ENCODE measurements around the gene LY6G6C.

Gene LY6G6C

DNA sequence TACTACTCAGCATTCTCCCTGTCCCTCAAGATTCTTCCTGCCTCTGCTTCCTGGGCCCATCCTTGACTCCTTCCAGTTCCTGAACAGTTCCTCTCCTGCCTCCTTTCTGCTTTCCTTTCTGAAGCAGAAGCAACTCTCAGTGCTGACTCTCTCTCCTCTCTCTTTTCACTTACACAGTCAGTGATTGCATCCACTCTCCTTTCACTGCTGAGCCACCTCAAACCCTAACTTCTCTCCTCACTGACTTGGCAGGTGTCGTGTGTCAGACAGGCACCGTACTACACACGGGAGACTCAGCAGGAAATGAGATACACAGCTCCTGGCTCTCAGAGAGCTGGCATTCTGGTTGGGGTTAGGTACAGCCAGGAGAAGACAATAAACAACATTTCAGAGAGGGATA is 24.0 kb downstream of the LY6G6C start:
- Histone ChIP-seq H3K27me3 (no peaks in the 10 kb centered on the region), H3K36me3 (no peaks in the 10 kb centered on the region; the same call in none of the 2 replicates), H3K4me3 (ENCODE audit: low read depth, low read length) (no peak overlapping the region), H3K9me3 (no peaks in the 10 kb centered on the region), H3K4me1 (no peaks in the 10 kb centered on the region)
- TF ChIP-seq, protein P1, sequence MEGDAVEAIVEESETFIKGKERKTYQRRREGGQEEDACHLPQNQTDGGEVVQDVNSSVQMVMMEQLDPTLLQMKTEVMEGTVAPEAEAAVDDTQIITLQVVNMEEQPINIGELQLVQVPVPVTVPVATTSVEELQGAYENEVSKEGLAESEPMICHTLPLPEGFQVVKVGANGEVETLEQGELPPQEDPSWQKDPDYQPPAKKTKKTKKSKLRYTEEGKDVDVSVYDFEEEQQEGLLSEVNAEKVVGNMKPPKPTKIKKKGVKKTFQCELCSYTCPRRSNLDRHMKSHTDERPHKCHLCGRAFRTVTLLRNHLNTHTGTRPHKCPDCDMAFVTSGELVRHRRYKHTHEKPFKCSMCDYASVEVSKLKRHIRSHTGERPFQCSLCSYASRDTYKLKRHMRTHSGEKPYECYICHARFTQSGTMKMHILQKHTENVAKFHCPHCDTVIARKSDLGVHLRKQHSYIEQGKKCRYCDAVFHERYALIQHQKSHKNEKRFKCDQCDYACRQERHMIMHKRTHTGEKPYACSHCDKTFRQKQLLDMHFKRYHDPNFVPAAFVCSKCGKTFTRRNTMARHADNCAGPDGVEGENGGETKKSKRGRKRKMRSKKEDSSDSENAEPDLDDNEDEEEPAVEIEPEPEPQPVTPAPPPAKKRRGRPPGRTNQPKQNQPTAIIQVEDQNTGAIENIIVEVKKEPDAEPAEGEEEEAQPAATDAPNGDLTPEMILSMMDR (IDR thresholded peaks at IDR 0.05; ENCODE audit: low read depth, low read length): no peak
- DNase-seq: no peak

GRCh38 chr6:31693535-31693934 is 28.0 kb downstream of the LY6G6C start:
- Histone ChIP-seq H3K27me3 (no peaks in the 10 kb centered on the region), H3K4me3 (ENCODE audit: low read depth, low read length) (no peak overlapping the region), H3K4me1 (no peaks in the 10 kb centered on the region), H3K9me3 (no peaks in the 10 kb centered on the region), H3K36me3 (no peaks in the 10 kb centered on the region; the same call in none of the 2 replicates)
- no peak for DNase-seq
- TF ChIP-seq, protein P1 (IDR thresholded peaks at IDR 0.05; ENCODE audit: low read depth, low read length): no peak

- Histone ChIP-seq H3K36me3 (no peaks in the 10 kb centered on the region; the same call in none of the 2 replicates), H3K4me3 (ENCODE audit: low read depth, low read length) (no peak overlapping the region), H3K4me1 (no peaks in the 10 kb centered on the region), H3K27me3 (no peaks in the 10 kb centered on the region), H3K9me3 (no peaks in the 10 kb centered on the region)
- TF ChIP-seq, protein P1 (IDR thresholded peaks at IDR 0.05; ENCODE audit: low read depth, low read length): no peak
- DNase-seq: no peak
Measured at GRCh38 chr6:31692886-31693285, 28.7 kb downstream of the LY6G6C start.

DNA sequence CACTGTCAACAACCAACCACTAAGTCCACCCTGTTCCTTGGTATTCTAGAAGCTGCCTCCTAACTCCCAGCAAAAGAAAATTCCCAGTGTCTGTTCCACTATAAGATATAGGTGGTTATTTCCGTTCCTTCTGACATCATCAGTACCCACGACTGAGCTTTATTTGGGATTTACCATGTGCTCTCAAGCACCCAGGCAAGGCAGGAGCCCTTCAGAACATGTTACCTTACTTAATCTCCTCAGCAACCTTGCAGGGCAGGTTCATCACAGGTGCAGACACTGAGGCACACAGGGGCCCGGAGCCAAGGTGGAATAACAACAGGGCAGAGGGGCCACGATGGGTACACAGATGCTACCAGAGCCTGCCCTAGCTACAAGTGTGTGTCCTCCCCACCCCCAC is 29.2 kb downstream of the LY6G6C start:
- no peaks in the 10 kb centered on the region; the same call in none of the 2 replicates for H3K36me3 ChIP-seq
- DNase-seq: no peak
- no peak overlapping the region for H3K4me3 ChIP-seq (ENCODE audit: low read depth, low read length)
- H3K27me3 ChIP-seq: no peaks in the 10 kb centered on the region
- no peaks in the 10 kb centered on the region for H3K4me1 ChIP-seq
- H3K9me3 ChIP-seq: no peaks in the 10 kb centered on the region
- TF ChIP-seq, protein P1 (IDR thresholded peaks at IDR 0.05; ENCODE audit: low read depth, low read length): no peak

- TF ChIP-seq, protein P1 (IDR thresholded peaks at IDR 0.05; ENCODE audit: low read depth, low read length): no peak
- Histone ChIP-seq H3K36me3 (no peaks in the 10 kb centered on the region; the same call in none of the 2 replicates), H3K4me3 (ENCODE audit: low read depth, low read length) (no peak overlapping the region), H3K27me3 (no peaks in the 10 kb centered on the region), H3K9me3 (no peaks in the 10 kb centered on the region), H3K4me1 (no peaks in the 10 kb centered on the region)
- DNase-seq: no peak
Measured at GRCh38 chr6:31691564-31692108, 29.9 kb downstream of the LY6G6C start.

DNA sequence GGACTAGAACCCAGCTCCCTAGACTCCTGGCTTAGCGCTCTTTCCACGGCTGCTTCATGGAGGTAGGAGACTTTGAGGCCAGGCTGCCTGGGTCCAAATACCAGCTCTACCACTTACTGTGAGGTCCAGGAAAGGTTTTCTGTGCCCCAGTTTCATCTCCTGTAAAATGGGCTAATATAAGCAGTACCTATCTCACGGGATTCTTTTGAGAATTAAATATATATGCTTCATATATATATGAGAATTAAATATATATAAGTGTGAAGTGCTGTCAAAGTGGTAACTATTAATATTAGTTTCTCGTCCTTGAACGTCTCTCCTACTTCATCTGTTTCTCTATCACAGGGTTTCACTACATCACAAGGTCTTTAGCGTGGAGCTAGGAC is 30.5 kb downstream of the LY6G6C start:
- no peak overlapping the region for H3K4me3 ChIP-seq (ENCODE audit: low read depth, low read length)
- H3K9me3 ChIP-seq: no peaks in the 10 kb centered on the region
- TF ChIP-seq, protein P1 (IDR thresholded peaks at IDR 0.05; ENCODE audit: low read depth, low read length): no peak
- H3K4me1 ChIP-seq: no peaks in the 10 kb centered on the region
- H3K36me3 ChIP-seq: no peaks in the 10 kb centered on the region; the same call in none of the 2 replicates
- DNase-seq: no peak
- no peaks in the 10 kb centered on the region for H3K27me3 ChIP-seq
